IMR-90 (cell line): Measurements from ENCODE around the gene PDXK.

Experiments used
- ELK1 ChIP-seq: fragments of 150-350 bp; IDR thresholded peaks from 2 replicates; pipeline ENCODE4 v1.6.1; 2016; ENCODE audit warnings: low read depth, mild to moderate bottlenecking, low read length, moderate library complexity, borderline replicate concordance
- MXI1 ChIP-seq: IDR thresholded peaks from 2 replicates; pipeline ENCODE4 v1.6.1; 2012; ENCODE audit warnings: low read depth, mild to moderate bottlenecking, low read length, moderate library complexity, borderline replicate concordance
- POLR2A ChIP-seq: IDR thresholded peaks from 2 replicates; pipeline ENCODE4 v1.6.1; 2012; ENCODE audit warnings: mild to moderate bottlenecking, low read depth, low read length
- TF ChIP-seq, protein P1 (sequence below): conservative IDR thresholded peaks from 2 replicates; pipeline ENCODE4 v1.5.1; 2012; ENCODE audit warnings: mild to moderate bottlenecking, low read depth, low read length, improper control_type of control experiment

DNA sequence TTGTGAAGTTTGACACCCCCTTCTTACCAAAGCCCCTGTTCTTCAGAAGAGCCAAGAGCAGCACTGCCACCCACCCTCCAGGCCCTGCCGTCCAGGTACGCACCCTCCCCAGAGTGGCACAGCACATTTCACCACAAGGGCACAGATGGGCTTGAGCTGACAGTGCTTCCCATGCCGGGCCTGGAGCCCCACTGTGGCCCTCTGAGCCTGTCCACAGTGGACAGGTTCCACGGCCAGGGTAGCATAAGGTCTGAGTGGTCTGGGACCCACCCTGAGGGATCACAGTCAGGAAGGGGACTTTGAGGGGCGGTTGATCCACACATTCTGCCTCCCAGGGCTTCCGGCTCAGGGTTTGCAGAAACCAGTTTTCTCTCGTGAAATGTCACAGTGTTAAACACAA is 28.6 kb upstream of the PDXK start:
- TF ChIP-seq, protein P1, sequence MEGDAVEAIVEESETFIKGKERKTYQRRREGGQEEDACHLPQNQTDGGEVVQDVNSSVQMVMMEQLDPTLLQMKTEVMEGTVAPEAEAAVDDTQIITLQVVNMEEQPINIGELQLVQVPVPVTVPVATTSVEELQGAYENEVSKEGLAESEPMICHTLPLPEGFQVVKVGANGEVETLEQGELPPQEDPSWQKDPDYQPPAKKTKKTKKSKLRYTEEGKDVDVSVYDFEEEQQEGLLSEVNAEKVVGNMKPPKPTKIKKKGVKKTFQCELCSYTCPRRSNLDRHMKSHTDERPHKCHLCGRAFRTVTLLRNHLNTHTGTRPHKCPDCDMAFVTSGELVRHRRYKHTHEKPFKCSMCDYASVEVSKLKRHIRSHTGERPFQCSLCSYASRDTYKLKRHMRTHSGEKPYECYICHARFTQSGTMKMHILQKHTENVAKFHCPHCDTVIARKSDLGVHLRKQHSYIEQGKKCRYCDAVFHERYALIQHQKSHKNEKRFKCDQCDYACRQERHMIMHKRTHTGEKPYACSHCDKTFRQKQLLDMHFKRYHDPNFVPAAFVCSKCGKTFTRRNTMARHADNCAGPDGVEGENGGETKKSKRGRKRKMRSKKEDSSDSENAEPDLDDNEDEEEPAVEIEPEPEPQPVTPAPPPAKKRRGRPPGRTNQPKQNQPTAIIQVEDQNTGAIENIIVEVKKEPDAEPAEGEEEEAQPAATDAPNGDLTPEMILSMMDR: no peak
- TF ChIP-seq POLR2A: no peak
- no peak for TF ChIP-seq MXI1
- no peak for TF ChIP-seq ELK1
